NT2/D1 (cell line): ENCODE data around the gene LY6G5B.

ENCODE experiments used
- SUZ12 ChIP-seq: IDR thresholded peaks from 2 replicates; pipeline ENCODE4 v1.6.1; 2011; ENCODE audit not compliant: insufficient read length, insufficient read depth; ENCODE audit errors: extremely low read depth
- ZNF274 ChIP-seq: IDR thresholded peaks from 2 replicates; pipeline ENCODE4 v1.6.1; 2011; ENCODE audit warnings: mild to moderate bottlenecking, low read depth, low read length

- no peak for TF ChIP-seq ZNF274
- no peak for TF ChIP-seq SUZ12
Measured at GRCh38 chr6:31721351-31722020, 51.7 kb downstream of the LY6G5B start, which contains the start of gene LY6G6C.
